GM19238 (cell line): Measurements from ENCODE around the gene ECT2L.

ENCODE experiments used
- DNase-seq: peaks from one replicate; pipeline ENCODE4 v3.0.0; 2011; ENCODE audit warnings: low spot score; ENCODE audit not compliant: insufficient read length

Gene ECT2L

GRCh38 chr6:138795809-138796603, at the start of gene ECT2L:
TSS of gene ECT2L (plus strand) at chr6:138796087. CDS start at chr6:138813275, 17,188 bp downstream.
- DNase-seq: no peak

GRCh38 chr6:138752017-138752416, 43.9 kb upstream of the ECT2L start:
- DNase-seq: no peak

GRCh38 chr6:138757136-138757535, 38.8 kb upstream of the ECT2L start:
- no peak for DNase-seq

GRCh38 chr6:138765896-138766655, 29.8 kb upstream of the ECT2L start:
- no peak for DNase-seq

- no peak for DNase-seq
These were observed 26.7 kb upstream of the ECT2L start for GRCh38 chr6:138769102-138769676.

- DNase-seq: no peak
These were observed 23.2 kb upstream of the ECT2L start for GRCh38 chr6:138772596-138773176.

GRCh38 chr6:138773177-138774091, 22.5 kb upstream of the ECT2L start, which contains the start of gene CCDC28A:
TSS of gene CCDC28A (plus strand) at chr6:138773769. CDS start at chr6:138776121, 2,352 bp downstream.
- DNase-seq: peak; percentile 70

- DNase-seq: no peak
These were observed 21.5 kb upstream of the ECT2L start for GRCh38 chr6:138774370-138774769.

GRCh38 chr6:138776659-138777058, 19.2 kb upstream of the ECT2L start:
- DNase-seq: no peak

GRCh38 chr6:138778331-138778730, 17.6 kb upstream of the ECT2L start:
- DNase-seq: no peak

- no peak for DNase-seq
These were observed 13.6 kb upstream of the ECT2L start for GRCh38 chr6:138782243-138782642.

- no peak for DNase-seq
These were observed 10.8 kb upstream of the ECT2L start for GRCh38 chr6:138785079-138785478.

GRCh38 chr6:138785980-138786379, 9.9 kb upstream of the ECT2L start:
- DNase-seq: no peak

- DNase-seq: no peak
These were observed 8.7 kb upstream of the ECT2L start for GRCh38 chr6:138787138-138787537.

- DNase-seq: no peak
These were observed 884 bp downstream of the ECT2L start for GRCh38 chr6:138796771-138797170.

GRCh38 chr6:138797806-138798446, 2.0 kb downstream of the ECT2L start:
- DNase-seq: no peak

- DNase-seq: no peak
These were observed 4.7 kb downstream of the ECT2L start for GRCh38 chr6:138800377-138801150.

- DNase-seq: no peak
These were observed 7.4 kb downstream of the ECT2L start for GRCh38 chr6:138803331-138803730.

- no peak for DNase-seq
These were observed 8.0 kb downstream of the ECT2L start for GRCh38 chr6:138803861-138804260.
